Fibroblast of mammary gland (primary cell): ENCODE data around the gene RFX7.

ENCODE experiments used
- DNase-seq: peaks from one replicate; pipeline ENCODE4 v3.0.0-alpha.2; 2010; ENCODE audit warnings: low read depth
- H3K4me3 ChIP-seq: 2 replicates; pipeline ENCODE4 v1.5.1; 2011; ENCODE audit warnings: low read depth, mild to moderate bottlenecking, low read length, moderate library complexity; ENCODE audit not compliant: control insufficient read depth
- TF ChIP-seq, protein P1 (sequence below): conservative IDR thresholded peaks from 2 replicates; pipeline ENCODE4 v1.5.1; 2011; ENCODE audit warnings: low read depth, low read length, inconsistent platforms; ENCODE audit not compliant: control insufficient read depth, insufficient read depth

The RFX7 gene

DNA sequence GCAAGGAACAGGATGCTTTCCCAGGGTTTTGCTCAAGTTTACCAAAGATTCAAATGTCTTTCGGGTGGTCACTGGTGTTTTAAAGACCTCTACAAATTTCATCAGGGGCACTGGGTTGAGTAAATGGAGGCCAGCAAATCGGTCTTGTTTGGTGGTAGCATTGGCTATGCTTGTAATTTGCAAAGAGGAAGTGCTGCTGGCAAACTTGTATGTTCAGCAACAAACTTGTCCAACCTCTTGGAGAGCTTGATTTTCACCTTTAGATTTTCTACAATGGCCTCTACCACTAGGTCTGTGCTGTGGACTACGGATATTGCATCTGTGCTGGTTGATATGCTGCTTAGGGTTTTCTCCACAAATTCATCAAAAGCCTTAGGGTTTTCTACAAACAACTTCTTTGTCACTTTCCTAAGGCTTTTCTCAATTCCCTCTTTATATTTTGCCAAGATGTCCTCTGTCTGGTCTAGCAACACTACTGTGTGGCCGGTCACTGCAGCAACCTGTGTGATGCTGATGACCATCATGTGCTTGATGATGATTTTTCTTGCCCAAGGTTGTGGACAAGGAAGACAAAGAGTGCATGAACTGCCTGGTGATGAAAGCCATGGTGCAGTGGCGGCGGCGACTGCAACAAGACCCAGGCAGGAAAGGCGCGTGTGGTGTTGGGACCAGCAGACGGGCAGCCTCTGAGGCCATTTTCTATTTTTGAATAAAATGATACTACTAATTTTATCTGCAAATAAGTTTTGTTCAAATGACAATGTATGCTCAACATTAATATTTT is 50.8 kb downstream of the RFX7 start:
- no peak overlapping the region for H3K4me3 ChIP-seq
- TF ChIP-seq, protein P1, sequence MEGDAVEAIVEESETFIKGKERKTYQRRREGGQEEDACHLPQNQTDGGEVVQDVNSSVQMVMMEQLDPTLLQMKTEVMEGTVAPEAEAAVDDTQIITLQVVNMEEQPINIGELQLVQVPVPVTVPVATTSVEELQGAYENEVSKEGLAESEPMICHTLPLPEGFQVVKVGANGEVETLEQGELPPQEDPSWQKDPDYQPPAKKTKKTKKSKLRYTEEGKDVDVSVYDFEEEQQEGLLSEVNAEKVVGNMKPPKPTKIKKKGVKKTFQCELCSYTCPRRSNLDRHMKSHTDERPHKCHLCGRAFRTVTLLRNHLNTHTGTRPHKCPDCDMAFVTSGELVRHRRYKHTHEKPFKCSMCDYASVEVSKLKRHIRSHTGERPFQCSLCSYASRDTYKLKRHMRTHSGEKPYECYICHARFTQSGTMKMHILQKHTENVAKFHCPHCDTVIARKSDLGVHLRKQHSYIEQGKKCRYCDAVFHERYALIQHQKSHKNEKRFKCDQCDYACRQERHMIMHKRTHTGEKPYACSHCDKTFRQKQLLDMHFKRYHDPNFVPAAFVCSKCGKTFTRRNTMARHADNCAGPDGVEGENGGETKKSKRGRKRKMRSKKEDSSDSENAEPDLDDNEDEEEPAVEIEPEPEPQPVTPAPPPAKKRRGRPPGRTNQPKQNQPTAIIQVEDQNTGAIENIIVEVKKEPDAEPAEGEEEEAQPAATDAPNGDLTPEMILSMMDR, result no peak
- DNase-seq, result no peak

- no peak for DNase-seq
- TF ChIP-seq, protein P1, result no peak
- no peak overlapping the region for H3K4me3 ChIP-seq
These were observed 56.0 kb downstream of the RFX7 start for GRCh38 chr15:56187665-56188064.

GRCh38 chr15:56185980-56186379 is 57.7 kb downstream of the RFX7 start:
- DNase-seq, result no peak
- TF ChIP-seq, protein P1, result no peak

GRCh38 chr15:56184516-56184915 is 59.2 kb downstream of the RFX7 start:
- TF ChIP-seq, protein P1, result no peak
- H3K4me3 ChIP-seq, result no peak overlapping the region
- no peak for DNase-seq

More at GRCh38 chr15:56185980-56186379, 57.7 kb downstream of the RFX7 start:
- no peak overlapping the region for H3K4me3 ChIP-seq

DNA sequence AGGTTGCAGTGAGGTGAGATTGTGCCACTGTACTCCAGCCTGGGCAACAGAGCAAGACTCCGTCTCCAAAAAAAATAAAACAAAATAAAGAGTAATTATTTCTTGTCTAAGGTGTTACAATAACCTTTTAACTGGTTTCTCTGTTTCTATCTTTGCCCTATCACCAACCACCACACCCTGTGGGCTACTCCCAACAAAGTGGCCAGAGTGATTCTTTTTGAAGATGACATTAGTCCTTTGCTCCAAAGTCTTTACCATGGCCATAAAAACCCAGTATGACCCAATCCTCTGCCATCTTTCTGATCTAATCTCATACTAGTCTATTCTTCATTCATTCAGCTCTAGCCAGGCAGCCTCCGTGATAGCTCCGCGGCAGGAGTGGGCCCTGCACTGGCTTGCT is 62.8 kb downstream of the RFX7 start:
- TF ChIP-seq, protein P1, result no peak
- DNase-seq, result no peak
- H3K4me3 ChIP-seq, result no peak overlapping the region

DNA sequence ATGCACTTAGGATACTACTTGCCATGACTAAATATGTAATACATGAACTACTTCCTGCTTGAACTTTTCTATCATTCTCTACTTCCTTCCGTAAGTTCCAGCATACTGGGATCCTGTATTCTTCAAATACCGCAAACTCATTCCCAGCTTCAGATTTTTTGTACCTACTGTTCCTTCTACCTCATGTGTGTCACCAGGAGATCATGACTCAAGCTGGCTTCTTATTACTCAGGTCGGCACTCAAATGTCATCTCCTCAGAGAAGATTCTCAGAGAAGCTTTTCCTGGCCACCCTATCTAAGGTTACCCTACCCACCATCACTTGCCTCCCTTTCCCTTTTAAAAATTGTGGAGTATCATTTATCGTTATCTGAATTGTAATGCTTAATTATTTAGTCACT is 66.7 kb downstream of the RFX7 start:
- DNase-seq, result peak; percentile 10
- TF ChIP-seq, protein P1, result no peak
- H3K4me3 ChIP-seq, result no peak overlapping the region
